Left ventricle myocardium superior (tissue), 1 donor: ENCODE results near the gene DMAC2. TPM values are rescaled to one million over a fixed set of nuclear protein-coding genes. Genes with fewer than 3 reads are reported as not detected.

Experiments
- total RNA-seq: library from RNA; stranded (reverse); fragmentation: NEBNext Ultra II Directional; extraction: Animal tissue kit (Norgen Biotek cat#: 25700); gene quantifications from one replicate; pipeline ENCODE4 v1.2.1, GENCODE V29; 2021
- donor health status: DM: no; HTN: yes; CAD: no; lungs with severe emphysema.

The DMAC2 gene
- total RNA-seq, 1 donor from 2014 or later, result 111 TPM

Other genes starting within 250 kb of the DMAC2 start
- gene CYP2S1, start 246.7 kb downstream of the DMAC2 start, total RNA-seq, result 0.87 TPM
- 13.8 TPM for gene AXL, start 220.7 kb downstream of the DMAC2 start, total RNA-seq
- 128 TPM for gene HNRNPUL1, start 175.5 kb downstream of the DMAC2 start, total RNA-seq
- 15.9 TPM for gene CCDC97, start 129.7 kb downstream of the DMAC2 start, total RNA-seq
- 13.2 TPM for gene TGFB1, start 86.0 kb downstream of the DMAC2 start, total RNA-seq
- 3.7 TPM for gene B9D2, start 75.8 kb downstream of the DMAC2 start, total RNA-seq
- 3.6 TPM for gene TMEM91, start 63.4 kb downstream of the DMAC2 start, total RNA-seq
- gene EXOSC5, start 42.6 kb downstream of the DMAC2 start, total RNA-seq, result 14.4 TPM
- 49.2 TPM for gene BCKDHA, start 42.1 kb downstream of the DMAC2 start, total RNA-seq
- gene B3GNT8, start 12.5 kb downstream of the DMAC2 start, total RNA-seq, result 12.4 TPM
- gene ERICH4, start 3.2 kb upstream of the DMAC2 start, total RNA-seq, result not detected
- gene CEACAM21, start 136.3 kb upstream of the DMAC2 start, total RNA-seq, result 0.99 TPM
- gene CEACAM4, start 187.2 kb upstream of the DMAC2 start, total RNA-seq, result 0.52 TPM
- gene CEACAM7, start 248.4 kb upstream of the DMAC2 start, total RNA-seq, result not detected